ENCODE measurements around the gene NTN3.

Gene NTN3

GRCh38 chr16:2471653-2472487, 773 bp downstream of the NTN3 start:
- no peak overlapping the region for H3K27ac ChIP-seq (ENCODE audit: poor library complexity, severe bottlenecking)
- H3K36me3 ChIP-seq (ENCODE audit: low read depth), result no peaks in the 10 kb centered on the region
- H3K9me3 ChIP-seq (ENCODE audit: severe bottlenecking), result no peaks in the 10 kb centered on the region
- TF ChIP-seq CTCF (IDR thresholded peaks at IDR 0.05; ENCODE audit: poor library complexity, severe bottlenecking), result no peak
- H3K4me1 ChIP-seq (ENCODE audit: insufficient read depth, poor library complexity, severe bottlenecking), result no peaks in the 10 kb centered on the region
- peaks cover 6% of the 10 kb centered on the region for H3K27me3 ChIP-seq (ENCODE audit: insufficient read depth, poor library complexity, severe bottlenecking)
- H3K4me3 ChIP-seq (ENCODE audit: severe bottlenecking), result peak overlapping the region; percentile 7
- ATAC-seq (ENCODE audit: low read depth) (no peak), DNase-seq (ENCODE audit: low spot score) (no peak)

DNA sequence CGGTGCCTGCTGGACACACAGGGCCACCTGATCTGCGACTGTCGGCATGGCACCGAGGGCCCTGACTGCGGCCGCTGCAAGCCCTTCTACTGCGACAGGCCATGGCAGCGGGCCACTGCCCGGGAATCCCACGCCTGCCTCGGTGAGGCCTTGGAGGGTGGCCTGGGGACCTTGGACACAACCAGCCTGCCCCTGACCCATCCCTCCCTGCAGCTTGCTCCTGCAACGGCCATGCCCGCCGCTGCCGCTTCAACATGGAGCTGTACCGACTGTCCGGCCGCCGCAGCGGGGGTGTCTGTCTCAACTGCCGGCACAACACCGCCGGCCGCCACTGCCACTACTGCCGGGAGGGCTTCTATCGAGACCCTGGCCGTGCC, 1.4 kb downstream of the NTN3 start:
- DNase-seq (ENCODE audit: low spot score), result no peak
- TF ChIP-seq CTCF (IDR thresholded peaks at IDR 0.05; ENCODE audit: poor library complexity, severe bottlenecking), result no peak
- H3K4me3 ChIP-seq (ENCODE audit: severe bottlenecking), result no peak overlapping the region
- H3K27me3 ChIP-seq (ENCODE audit: insufficient read depth, poor library complexity, severe bottlenecking), result peaks cover 6% of the 10 kb centered on the region
- H3K27ac ChIP-seq (ENCODE audit: poor library complexity, severe bottlenecking), result no peak overlapping the region
- no peak for ATAC-seq (ENCODE audit: low read depth)
- no peaks in the 10 kb centered on the region for H3K36me3 ChIP-seq (ENCODE audit: low read depth)
- no peaks in the 10 kb centered on the region for H3K4me1 ChIP-seq (ENCODE audit: insufficient read depth, poor library complexity, severe bottlenecking)
- no peaks in the 10 kb centered on the region for H3K9me3 ChIP-seq (ENCODE audit: severe bottlenecking)

GRCh38 chr16:2472885-2473445, 1.9 kb downstream of the NTN3 start:
- DNase-seq (ENCODE audit: low spot score) (no peak), ATAC-seq (ENCODE audit: low read depth) (no peak)
- TF ChIP-seq CTCF (IDR thresholded peaks at IDR 0.05; ENCODE audit: poor library complexity, severe bottlenecking), result no peak
- Histone ChIP-seq H3K27ac (ENCODE audit: poor library complexity, severe bottlenecking) (no peak overlapping the region), H3K4me1 (ENCODE audit: insufficient read depth, poor library complexity, severe bottlenecking) (no peaks in the 10 kb centered on the region), H3K36me3 (ENCODE audit: low read depth) (no peaks in the 10 kb centered on the region), H3K4me3 (ENCODE audit: severe bottlenecking) (peak overlapping the region; percentile 64), H3K9me3 (ENCODE audit: severe bottlenecking) (no peaks in the 10 kb centered on the region), H3K27me3 (ENCODE audit: insufficient read depth, poor library complexity, severe bottlenecking) (peaks cover 6% of the 10 kb centered on the region)

DNA sequence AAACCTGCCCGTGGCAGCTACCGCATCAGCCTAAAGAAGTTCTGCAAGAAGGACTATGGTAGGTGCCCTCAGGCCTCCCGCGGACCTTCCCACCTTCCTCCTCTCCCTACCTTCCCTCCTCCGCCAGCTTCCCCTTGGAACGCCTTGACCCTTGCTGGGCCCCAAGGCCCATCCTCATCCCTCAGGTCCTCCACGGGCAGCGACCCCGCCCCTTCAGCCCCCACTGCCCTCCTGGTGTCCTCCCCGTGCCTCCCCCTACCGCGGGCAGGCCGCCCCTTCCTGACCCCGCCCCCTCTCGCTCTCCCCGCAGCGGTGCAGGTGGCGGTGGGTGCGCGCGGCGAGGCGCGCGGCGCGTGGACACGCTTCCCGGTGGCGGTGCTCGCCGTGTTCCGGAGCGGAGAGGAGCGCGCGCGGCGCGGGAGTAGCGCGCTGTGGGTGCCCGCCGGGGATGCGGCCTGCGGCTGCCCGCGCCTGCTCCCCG, 2.4 kb downstream of the NTN3 start:
- peak overlapping the region; percentile 54 for H3K27ac ChIP-seq (ENCODE audit: poor library complexity, severe bottlenecking)
- DNase-seq (ENCODE audit: low spot score) (no peak), ATAC-seq (ENCODE audit: low read depth) (peak; percentile 11; the same call in 2 of the 3 replicates)
- H3K9me3 ChIP-seq (ENCODE audit: severe bottlenecking), result no peaks in the 10 kb centered on the region
- TF ChIP-seq CTCF (IDR thresholded peaks at IDR 0.05; ENCODE audit: poor library complexity, severe bottlenecking), result no peak
- peaks cover 6% of the 10 kb centered on the region for H3K27me3 ChIP-seq (ENCODE audit: insufficient read depth, poor library complexity, severe bottlenecking)
- no peaks in the 10 kb centered on the region for H3K36me3 ChIP-seq (ENCODE audit: low read depth)
- H3K4me3 ChIP-seq (ENCODE audit: severe bottlenecking), result peak overlapping the region; percentile 64
- H3K4me1 ChIP-seq (ENCODE audit: insufficient read depth, poor library complexity, severe bottlenecking), result no peaks in the 10 kb centered on the region

Measured in RWPE2 (cell line).